ENCODE results near the gene USE1.

USE1 gene

DNA sequence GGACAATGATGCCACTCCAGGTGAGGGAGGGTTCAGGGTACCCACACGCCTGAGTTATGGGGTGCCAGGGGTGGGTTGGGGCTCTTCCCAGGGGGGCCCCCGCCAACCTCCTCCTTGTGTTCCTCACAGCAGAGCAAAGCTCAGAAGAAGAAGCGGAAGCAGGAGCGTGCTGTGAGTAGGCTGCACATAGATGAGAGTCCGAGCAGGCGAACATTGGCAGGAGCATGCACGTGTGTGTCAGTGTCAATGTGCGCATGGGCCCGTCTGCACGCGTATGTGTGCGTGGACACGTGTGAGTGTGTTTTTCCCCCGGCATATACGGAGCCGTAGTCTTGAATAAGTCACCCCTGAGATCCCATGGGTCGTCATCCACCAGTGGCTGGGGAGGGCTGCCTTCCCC lies 12.4 kb upstream of the USE1 start:
- no peak for FAIRE-seq
- no peak for DNase-seq (ENCODE audit: insufficient read length, low spot score)

DNA sequence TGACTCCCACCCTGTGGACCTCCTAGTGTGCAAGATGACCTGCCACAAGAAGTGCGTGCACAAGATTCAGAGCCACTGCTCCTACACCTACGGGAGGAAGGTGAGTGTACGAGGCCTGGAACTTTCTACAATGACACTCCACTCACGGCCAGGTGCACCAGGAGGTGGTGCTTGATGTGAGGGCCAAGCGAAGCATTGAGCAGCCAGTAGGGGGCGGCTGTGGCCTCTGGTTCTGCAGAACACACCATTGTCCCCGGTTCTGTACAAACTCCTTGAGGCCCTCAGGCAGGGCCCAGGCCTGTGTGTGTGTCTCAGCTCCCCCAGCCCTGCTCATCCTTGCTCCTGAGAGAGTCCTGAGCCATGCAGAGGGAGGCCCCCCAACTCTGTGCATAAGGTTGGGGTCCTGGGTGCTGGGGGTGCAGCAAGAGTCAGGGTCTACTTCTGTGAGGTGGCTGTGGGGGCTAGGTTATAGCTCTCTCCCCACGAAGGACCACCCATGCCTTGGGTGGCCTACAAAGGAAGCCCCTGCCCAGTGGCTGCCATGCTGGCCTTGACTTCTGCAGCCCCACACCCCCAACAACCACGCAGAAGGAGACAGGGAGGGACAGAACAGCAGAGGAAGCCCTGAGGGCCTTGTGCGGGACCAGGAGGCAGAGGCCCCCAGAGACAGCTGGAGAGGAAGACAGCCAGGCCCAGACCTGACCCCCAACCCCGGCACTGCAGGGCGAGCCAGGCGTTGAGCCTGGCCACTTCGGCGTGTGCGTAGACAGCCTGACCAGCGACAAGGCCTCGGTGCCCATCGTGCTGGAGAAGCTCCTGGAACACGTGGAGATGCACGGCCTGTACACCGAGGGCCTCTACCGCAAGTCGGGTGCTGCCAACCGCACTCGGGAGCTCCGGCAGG lies 9.7 kb upstream of the USE1 start:
- DNase-seq (ENCODE audit: insufficient read length, low spot score) (peak; percentile 60), FAIRE-seq (peak; percentile 36)

- FAIRE-seq, result no peak
- DNase-seq (ENCODE audit: insufficient read length, low spot score), result no peak
These were observed 8.2 kb upstream of the USE1 start for GRCh38 chr19:17206736-17207581.

DNA sequence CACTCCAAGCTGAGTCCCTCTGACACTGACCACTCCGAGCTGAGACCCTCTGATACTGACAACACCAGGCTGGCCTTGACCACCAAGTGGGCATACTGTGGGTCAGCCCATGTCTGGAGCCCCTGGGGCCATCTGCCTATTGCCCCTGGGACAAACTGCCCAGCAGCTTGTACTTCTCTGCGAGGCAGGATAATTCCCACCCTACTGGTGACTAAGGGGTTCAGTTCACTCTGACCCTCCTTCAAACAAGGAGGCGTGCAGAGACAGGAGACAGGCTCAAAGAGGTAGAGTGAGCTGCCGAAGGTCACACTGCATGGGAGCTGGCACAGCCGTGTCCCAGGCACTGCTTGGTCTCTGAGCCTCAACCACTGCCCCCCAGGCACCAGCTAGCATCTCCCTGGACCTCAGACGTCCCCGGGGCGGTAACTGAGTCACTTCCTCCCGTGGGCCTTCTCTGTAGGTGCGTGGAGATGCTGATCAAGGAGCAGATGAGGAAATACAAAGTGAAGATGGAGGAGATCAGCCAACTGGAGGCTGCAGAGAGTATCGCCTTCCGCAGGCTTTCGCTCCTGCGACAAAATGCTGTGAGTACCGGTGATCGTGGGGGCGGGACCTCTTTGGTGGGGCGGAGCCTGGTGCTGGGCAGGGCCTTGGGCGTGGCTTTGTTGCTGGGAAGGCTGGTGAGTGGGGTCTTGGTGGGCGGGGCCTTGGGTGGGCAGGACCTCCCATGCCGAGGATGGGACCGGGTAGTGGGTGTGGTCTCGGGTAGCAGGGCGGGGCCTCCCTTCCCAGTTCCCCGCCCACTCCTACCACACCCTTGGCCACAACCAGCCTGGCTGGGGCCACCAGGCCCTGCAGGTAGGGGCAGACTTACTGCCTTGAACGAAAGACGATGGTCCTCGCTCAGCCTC lies 5.8 kb upstream of the USE1 start:
- DNase-seq (ENCODE audit: insufficient read length, low spot score), result peak; percentile 45
- peak; percentile 63 for FAIRE-seq

- DNase-seq (ENCODE audit: insufficient read length, low spot score) (no peak), FAIRE-seq (no peak)
These were observed 4.9 kb upstream of the USE1 start for GRCh38 chr19:17210296-17210695.

DNA sequence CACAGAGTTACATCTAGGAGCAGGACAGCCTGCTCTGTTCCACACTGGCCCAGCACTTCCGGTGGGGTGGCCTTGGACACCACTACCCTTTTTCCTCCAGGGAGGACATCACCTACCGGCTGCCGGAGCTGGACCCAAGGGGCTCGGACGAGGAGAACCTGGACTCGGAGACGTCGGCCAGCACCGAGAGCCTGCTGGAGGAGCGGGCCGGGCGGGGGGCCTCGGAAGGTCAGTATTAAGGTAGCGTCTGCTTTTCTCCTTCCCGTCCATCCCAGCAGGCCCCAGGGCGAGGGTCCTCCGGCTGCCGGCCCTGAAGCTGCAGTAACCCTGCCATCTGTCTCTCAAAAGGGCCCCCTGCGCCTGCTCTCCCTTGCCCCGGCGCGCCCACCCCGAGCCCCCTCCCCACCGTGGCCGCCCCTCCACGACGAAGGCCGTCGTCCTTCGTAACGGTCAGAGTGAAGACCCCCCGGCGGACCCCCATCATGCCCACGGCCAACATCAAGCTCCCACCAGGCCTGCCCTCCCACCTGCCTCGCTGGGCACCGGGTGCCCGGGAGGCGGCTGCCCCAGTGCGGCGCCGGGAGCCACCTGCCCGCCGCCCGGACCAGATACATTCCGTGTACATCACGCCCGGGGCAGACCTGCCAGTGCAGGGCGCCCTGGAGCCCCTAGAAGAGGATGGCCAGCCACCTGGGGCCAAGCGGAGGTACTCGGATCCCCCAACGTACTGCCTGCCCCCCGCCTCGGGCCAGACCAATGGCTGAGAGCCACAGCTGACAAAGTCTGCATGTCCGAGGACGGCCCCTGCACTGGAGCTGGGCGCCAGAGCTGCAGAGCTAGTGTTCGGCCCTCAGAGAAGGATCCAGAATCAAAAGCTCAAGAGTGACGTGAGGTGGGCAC lies 3.4 kb upstream of the USE1 start:
- DNase-seq (ENCODE audit: insufficient read length, low spot score), result no peak
- FAIRE-seq, result no peak

DNA sequence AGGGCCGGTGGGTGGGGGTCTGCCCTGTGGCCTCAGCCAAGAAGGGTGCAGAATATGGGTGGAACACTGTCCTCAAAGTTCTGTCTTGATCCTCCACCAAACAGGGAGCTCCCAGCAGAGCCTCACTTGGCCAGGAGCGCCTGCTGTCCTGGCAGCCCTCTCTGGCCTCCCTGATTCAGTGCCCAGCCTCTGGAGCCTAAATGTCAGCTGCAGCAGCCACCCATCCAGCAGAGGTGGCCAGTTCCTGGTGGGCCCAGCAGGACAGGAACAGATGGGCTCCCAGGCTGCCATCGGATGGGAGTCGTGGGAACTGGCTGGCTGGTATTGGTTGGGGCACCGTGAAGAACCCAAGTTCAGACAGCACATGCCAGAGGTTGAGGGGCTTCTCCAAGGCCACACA lies 1.8 kb upstream of the USE1 start:
- FAIRE-seq, result no peak
- DNase-seq (ENCODE audit: insufficient read length, low spot score), result no peak

DNA sequence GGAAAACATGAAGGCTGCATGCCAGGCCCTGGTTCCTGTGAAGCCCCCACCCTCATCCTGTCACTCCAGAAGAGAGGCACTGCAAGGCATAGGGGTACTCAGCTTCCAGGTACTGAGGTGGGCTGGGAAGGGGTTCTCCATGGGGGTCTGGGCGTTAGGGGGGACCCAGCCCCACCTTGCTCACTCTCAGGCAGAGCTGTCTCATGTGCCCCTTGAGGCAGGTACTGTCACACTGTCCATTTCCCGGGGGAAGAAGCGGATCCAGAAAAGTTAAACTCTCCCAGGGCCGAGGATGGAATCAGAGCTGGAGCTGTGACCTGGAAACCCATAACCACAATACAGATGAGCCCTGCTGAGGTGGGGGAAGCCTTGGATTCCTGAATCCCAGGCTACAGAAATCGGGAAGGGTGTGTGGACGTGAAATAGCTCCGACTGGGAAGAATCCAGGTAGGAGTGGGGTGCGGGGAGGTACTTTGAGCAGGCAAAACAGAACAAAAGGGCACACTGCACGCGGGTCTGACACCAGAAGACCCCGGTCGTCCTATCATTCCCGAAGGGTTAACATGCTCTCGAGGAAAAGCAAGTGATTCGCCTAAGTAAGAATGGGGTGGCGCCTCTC lies 540 bp upstream of the USE1 start:
- no peak for FAIRE-seq
- DNase-seq (ENCODE audit: insufficient read length, low spot score), result no peak

DNA sequence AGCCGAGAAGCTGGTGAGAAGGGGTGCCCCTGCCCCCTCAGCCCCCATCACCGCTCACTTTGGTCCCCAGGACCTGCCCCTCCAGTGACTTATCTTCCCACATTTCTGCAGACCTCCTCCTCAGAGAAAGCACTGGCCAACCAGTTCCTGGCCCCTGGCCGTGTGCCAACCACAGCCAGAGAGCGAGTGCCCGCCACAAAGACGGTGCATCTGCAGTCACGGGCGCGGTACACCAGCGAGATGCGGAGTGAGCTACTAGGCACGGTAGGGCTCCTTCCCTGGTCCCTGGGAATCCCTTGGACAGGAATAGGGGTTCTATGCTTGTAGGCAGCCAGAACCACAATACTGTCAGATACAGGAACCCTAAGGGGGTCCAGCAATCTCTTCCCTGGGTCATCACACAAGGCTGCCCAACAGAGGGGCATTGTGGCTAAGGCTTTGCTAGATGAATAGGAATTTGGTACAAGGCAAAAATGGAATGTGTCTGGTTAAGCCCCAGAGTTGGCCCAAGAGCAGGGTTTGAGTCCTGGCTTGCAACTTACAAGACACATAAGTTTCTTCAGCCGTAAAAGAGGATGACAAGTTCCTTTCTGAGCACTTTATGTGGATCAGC lies 1.0 kb downstream of the USE1 start:
- FAIRE-seq (peak; percentile 4), DNase-seq (ENCODE audit: insufficient read length, low spot score) (no peak)

DNA sequence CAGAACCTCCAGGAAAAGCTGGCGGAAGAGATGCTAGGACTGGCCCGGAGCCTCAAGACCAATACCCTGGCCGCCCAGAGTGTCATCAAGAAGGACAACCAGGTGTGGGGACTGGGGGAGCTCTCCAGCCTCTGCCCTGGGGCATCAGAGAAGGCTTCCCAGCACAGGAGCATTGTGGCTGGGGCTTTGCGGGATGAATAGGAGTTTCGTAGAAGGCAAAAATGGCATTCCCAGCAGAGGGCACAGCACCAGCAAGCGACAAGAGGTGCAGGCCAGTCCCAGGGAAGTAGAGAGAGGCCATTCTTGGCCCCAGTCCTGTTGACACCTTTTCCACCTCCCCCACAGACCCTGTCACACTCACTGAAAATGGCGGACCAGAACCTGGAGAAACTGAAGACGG lies 4.1 kb downstream of the USE1 start:
- no peak for DNase-seq (ENCODE audit: insufficient read length, low spot score)
- FAIRE-seq, result no peak

DNA sequence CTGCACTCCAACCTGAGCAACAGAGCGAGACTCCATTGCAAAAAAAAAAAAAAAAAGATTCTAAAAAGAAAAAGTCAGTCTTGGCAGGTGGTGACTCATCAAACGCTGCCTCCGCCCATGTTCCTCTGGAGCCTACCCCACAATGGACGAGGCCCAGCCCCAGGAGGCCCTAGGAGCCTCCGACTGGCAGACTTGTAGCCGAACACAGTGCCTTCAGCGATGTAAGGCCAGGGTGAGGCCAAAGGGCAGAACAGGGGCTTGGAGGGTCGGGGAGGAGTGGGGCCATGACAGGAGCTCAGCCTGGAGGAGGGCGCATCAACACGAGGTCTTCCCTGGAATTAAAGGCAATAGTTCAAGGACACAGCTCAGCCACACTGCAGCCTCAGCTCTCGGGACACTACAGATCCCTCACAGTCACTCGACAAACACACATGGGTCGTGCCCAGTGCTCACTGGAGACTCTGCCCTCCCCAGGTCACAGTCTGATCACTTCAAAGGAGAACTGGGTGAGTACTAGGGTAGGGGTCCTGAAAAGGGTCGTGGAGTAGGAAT lies 5.1 kb downstream of the USE1 start:
- DNase-seq (ENCODE audit: insufficient read length, low spot score) (no peak), FAIRE-seq (peak; percentile 9)

DNA sequence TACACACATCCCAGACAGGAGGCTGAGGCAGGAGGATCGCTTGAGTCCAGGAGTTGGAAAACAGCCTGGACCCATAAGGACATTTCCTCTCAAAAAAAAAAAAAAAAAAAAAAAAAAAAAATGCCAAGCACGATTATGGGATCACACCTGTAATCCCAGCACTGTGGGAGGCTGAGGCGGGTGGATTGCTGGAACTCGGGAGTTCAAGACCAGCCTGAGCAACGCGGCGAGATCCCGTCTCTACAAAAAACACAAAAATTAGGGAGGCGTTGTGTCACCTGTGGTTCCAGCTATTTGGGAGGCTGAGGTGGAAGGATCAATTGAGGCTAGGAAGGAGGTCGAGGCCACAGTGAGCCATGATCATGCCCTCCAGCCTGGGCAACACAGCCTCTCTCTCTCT lies 9.9 kb downstream of the USE1 start:
- no peak for FAIRE-seq
- DNase-seq (ENCODE audit: insufficient read length, low spot score), result no peak

DNA sequence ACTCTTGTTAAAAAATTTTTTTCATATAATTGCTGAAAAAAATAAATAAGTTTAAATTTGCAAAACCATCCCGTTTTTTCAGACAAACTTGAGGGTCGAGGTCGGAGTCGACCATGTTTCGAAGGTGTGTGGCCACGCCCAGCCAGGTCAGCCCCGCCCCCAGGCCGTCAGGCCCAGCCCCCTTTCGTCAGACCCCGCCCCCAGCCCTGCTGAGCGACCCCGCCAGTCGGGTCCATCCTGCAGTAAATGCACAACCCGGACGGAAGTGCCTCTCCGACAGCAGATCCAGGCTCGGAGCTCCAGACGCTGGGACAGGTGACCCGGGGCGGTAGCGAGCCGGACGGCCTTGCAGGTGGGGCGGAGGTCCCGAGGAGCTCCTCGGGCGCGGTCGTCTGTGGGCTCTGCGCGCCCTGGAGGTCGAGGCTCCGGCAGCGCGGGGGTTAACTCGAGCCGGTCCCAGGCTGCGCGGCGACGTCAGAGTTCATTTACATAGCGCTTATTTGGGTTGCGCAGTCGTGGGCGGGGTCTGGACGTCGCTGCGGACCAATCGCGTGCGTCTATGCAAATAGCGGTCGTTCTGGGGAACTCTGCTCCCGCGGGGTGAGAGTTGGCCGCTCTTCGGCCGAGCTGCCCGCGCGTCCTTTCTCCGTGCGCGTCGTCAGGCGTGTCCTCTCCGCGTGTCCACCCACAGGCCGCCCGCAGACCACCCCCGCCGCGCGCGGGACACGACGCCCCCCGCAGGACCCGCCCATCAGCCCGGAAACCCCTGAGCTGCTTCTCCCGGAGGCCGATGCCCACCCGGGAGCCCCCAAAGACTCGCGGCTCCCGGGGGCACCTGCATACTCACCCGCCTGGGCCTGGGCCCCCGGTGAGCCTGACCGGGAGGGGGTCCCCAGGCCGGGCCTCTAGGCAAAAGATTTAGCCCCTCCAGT lies 11.1 kb downstream of the USE1 start, which contains the start of gene OCEL1:
OCEL1 (plus strand) TSS at position 225 of the 932 bp plus-strand sequence; CDS start at position 247, 22 bp downstream.
- DNase-seq (ENCODE audit: insufficient read length, low spot score), result peak; percentile 95

DNA sequence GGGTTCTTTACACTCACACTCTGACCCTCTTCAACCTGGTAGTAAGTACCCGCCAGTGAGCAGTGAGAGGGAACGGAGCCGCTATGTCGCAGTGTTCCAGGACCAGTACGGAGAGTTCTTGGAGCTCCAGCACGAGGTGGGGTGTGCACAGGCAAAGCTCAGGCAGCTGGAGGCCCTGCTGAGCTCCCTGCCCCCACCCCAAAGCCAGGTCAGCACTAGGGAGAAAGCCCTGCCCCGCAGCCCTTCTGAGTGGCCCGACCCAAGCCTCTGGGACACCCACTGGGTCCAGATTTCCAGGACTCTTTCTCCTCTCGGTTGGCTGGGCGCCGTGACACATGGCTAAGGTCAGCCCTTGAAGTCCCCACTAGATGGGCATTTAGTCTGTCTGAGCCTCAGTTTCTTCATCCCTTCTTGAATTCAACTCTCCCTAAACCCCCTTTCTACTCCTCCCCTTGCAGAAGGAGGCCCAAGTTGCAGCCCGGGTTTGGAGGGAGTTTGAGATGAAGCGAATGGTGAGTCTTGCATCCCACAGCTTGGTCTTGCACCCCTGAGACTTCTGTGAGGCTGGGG lies 12.7 kb downstream of the USE1 start:
- DNase-seq (ENCODE audit: insufficient read length, low spot score) (no peak), FAIRE-seq (no peak)

More for the DNA sequence above, 11.1 kb downstream of the USE1 start, which contains the start of gene OCEL1:
- peak; percentile 93 for FAIRE-seq

DNA sequence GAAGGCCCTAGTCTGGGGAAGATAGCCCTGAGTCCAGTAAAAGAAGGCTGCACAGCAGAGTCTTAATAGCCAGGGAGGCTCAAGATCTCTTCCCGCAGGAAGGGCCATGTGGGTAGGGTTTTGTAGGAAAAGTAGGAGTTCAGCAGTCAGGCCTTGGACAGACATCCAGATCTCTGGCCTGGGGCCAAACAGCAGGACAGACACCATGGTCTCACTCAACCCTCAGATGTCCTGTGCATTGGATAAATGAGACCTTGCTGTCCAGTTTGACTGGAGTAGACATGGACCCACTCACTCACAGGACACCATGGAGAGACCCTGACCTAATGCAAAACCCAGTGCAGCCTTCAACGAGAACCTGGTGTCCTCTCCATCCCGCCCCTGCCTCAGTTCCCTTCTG lies 14.7 kb downstream of the USE1 start:
- DNase-seq (ENCODE audit: insufficient read length, low spot score) (no peak), FAIRE-seq (no peak)

DNA sequence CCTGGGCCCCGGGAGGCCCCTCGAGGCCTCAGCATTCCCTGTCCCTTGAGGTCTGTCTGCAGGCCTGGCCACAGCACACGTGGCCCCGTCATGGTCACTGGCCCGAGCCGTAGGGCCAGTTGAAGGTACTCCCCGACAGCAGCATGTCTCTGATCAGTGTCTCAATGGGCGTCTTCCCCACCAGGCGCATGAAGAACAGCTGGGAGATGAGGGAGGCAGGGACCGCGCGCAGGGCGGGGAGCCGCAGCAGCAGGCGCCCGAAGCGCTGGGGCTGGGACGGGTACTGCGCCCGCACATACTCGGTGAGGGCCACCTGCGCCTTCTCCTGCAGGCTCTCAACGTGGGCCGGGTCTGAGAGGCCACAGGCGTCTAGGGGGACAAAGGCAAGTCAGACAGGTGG lies 17.1 kb downstream of the USE1 start:
- FAIRE-seq, result no peak
- DNase-seq (ENCODE audit: insufficient read length, low spot score), result no peak

DNA sequence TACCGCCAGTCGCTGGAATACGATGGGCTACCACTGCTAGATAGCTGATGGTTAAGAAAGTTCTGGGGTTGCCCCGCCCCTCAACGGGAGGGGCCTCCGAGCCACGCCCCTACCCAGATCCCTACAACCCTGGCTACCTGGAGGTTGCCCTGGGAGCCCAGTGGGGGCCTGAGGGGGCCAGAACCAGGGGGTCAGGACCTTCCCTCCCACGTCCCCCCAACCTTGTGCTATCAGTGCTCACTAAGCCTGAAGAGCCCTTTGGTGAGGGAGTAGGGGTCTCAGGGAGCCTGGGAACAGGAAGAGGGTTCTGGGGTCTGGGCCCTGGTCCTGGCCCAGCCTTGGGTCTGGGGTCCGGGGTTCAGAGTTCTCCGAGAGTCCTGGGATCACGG lies 19.7 kb downstream of the USE1 start:
- DNase-seq (ENCODE audit: insufficient read length, low spot score) (peak; percentile 77), FAIRE-seq (no peak)

All from HTR-8/SVneo (cell line).